ENCODE data around the gene MYO1H.
"Not testable (repeated sequence)": the region's sequence is repeated elsewhere in the genome, so short reads cannot be mapped to it uniquely, and the experiment has no call there.

MYO1H gene

GRCh38 chr12:109439181-109439580, 91.5 kb downstream of the MYO1H start:
- ChIA-PET CTCF (interaction anchor here (1.9 kb wide), 1 partner anchor 11 kb away, joined by 7 read pairs; no protein-coding TSS in a partner anchor), POLR2A (no interaction called here)
- Histone ChIP-seq H3K4me3 (ENCODE audit: low read depth, low read length) (no peak overlapping the region), H3K36me3 (ENCODE audit: control insufficient read depth in 2 of 2, insufficient read depth in 1 of 2, low read length in 2 of 2) (no peaks in the 10 kb centered on the region), H3K9me3 (ENCODE audit: control insufficient read depth, insufficient read depth, low read depth, low read length) (no peaks in the 10 kb centered on the region), H3K27ac (ENCODE audit: extremely low read depth, low read depth, low read length) (no peak overlapping the region), H3K4me1 (ENCODE audit: control insufficient read depth, insufficient read depth, low read length) (no peaks in the 10 kb centered on the region; the same call in 1 of the 2 replicates)
- TF ChIP-seq GLIS2 (tag by site-specific recombination; IDR thresholded peaks at IDR 0.05), result no peak
- no peak for TF ChIP-seq ZIC2 (tag by site-specific recombination; IDR thresholded peaks at IDR 0.05)
- no peak for TF ChIP-seq YY1 (tag by site-specific recombination; IDR thresholded peaks at IDR 0.05)
- no peak for TF ChIP-seq ZNF292 (tag by site-specific recombination; IDR thresholded peaks at IDR 0.05; ENCODE audit: borderline replicate concordance, low read depth)
- TF ChIP-seq ATF2 (tag by site-specific recombination; IDR thresholded peaks at IDR 0.05; ENCODE audit: low read depth), result no peak
- TF ChIP-seq TCF7L2 (IDR thresholded peaks at IDR 0.05; ENCODE audit: borderline replicate concordance, low read depth, low read length), result no peak
- no peak for TF ChIP-seq ZNF10 (tag by site-specific recombination; IDR thresholded peaks at IDR 0.05)
- TF ChIP-seq REPIN1 (tag by site-specific recombination; IDR thresholded peaks at IDR 0.05; ENCODE audit: low read depth), result no peak
- no peak for TF ChIP-seq GLI2 (tag by site-specific recombination; IDR thresholded peaks at IDR 0.05; ENCODE audit: borderline replicate concordance, low read depth)
- no peak for TF ChIP-seq ZNF777 (tag by site-specific recombination; IDR thresholded peaks at IDR 0.05; ENCODE audit: borderline replicate concordance)
- TF ChIP-seq ZNF280C (tag by site-specific recombination; IDR thresholded peaks at IDR 0.05), result no peak
- TF ChIP-seq ZNF623 (tag by site-specific recombination; IDR thresholded peaks at IDR 0.05), result no peak
- TF ChIP-seq ZNF473 (tag by site-specific recombination; IDR thresholded peaks at IDR 0.05), result no peak
- no peak for TF ChIP-seq ZBTB21 (tag by site-specific recombination; IDR thresholded peaks at IDR 0.05)

GRCh38 chr12:109439951-109440350, 92.3 kb downstream of the MYO1H start:
- H3K4me3 ChIP-seq (ENCODE audit: low read depth, low read length); H3K27ac ChIP-seq (ENCODE audit: extremely low read depth, low read depth, low read length); H3K9me3 ChIP-seq (ENCODE audit: control insufficient read depth, insufficient read depth, low read depth, low read length); H3K4me1 ChIP-seq (ENCODE audit: control insufficient read depth, insufficient read depth, low read length); POLR2A ChIA-PET; H3K36me3 ChIP-seq (ENCODE audit: control insufficient read depth in 2 of 2, insufficient read depth in 1 of 2, low read length in 2 of 2): not testable (repeated sequence)
- CTCF ChIA-PET, result interaction anchor here (1.7 to 1.9 kb wide), 2 partner anchors 7 to 12 kb away, joined by 4 to 7 read pairs; no protein-coding TSS in a partner anchor

GRCh38 chr12:109440851-109441490, 93.3 kb downstream of the MYO1H start:
- H3K36me3 ChIP-seq (ENCODE audit: control insufficient read depth in 2 of 2, insufficient read depth in 1 of 2, low read length in 2 of 2), result peaks cover 0 to 5% of the 10 kb centered on the region in 2 experiments; a peak in 1 of 3 replicates
- ChIA-PET CTCF (interaction anchor here (1.7 kb wide), 1 partner anchor 8 kb away, joined by 4 read pairs; no protein-coding TSS in a partner anchor), POLR2A (interaction anchor here (0.5 kb wide), 1 partner anchor 705 kb away, joined by 3 read pairs; no protein-coding TSS in a partner anchor)
- H3K4me3 ChIP-seq (ENCODE audit: low read depth, low read length), result no peak overlapping the region
- no peaks in the 10 kb centered on the region for H3K9me3 ChIP-seq (ENCODE audit: control insufficient read depth, insufficient read depth, low read depth, low read length)
- H3K4me1 ChIP-seq (ENCODE audit: control insufficient read depth, insufficient read depth, low read length), result no peaks in the 10 kb centered on the region; the same call in 1 of the 2 replicates
- H3K27ac ChIP-seq (ENCODE audit: extremely low read depth, low read depth, low read length), result no peak overlapping the region
- TF ChIP-seq ZNF501 (tag by site-specific recombination; IDR thresholded peaks at IDR 0.05), result no peak
- no peak for TF ChIP-seq TCF7L2 (IDR thresholded peaks at IDR 0.05; ENCODE audit: borderline replicate concordance, low read depth, low read length)
- no peak for TF ChIP-seq ZNF391 (tag by site-specific recombination; IDR thresholded peaks at IDR 0.05; ENCODE audit: borderline replicate concordance, low read depth)
- no peak for TF ChIP-seq ZBTB7A (tag by site-specific recombination; IDR thresholded peaks at IDR 0.05; ENCODE audit: low read depth)
- no peak for TF ChIP-seq PATZ1 (tag by site-specific recombination; IDR thresholded peaks at IDR 0.05)
- no peak for TF ChIP-seq ZNF654 (tag by site-specific recombination; IDR thresholded peaks at IDR 0.05; ENCODE audit: low read depth)
- no peak for TF ChIP-seq HOXC10 (CRISPR knock-in tag; IDR thresholded peaks at IDR 0.05)
